ENCODE results near the gene PRELID3B. TPM values are rescaled to one million over a fixed set of nuclear protein-coding genes. Genes with fewer than 3 reads are reported as not detected.

PRELID3B gene
- 16.4 TPM for polyA plus RNA-seq (2013, experiment 1 of 2)
- 17.4 TPM for polyA plus RNA-seq (2013, experiment 2 of 2)

- Histone ChIP-seq H3K23ac (ENCODE audit: low read length in 2 of 2) (no peak within 1 kb of the TSS), H3K36me3 (ENCODE audit: control insufficient read depth in 1 of 2, insufficient read depth in 2 of 2, low read depth in 1 of 2, low read length in 2 of 2) (peaks cover 3 to 22% of the 10 kb centered on the region in 2 experiments), H3K9ac (ENCODE audit: low read length) (peak within 1 kb of the TSS; percentile 90), H3K4me2 (ENCODE audit: low read length, poor library complexity, severe bottlenecking) (peak within 1 kb of the TSS; percentile 74), H3K14ac (ENCODE audit: low read length in 2 of 2) (peak within 1 kb of the TSS in 1 of 2 experiments; percentile 50), H3K18ac (ENCODE audit: low read depth in 1 of 2, low read length in 2 of 2) (peak within 1 kb of the TSS; percentile 66 to 72), H2AFZ (ENCODE audit: low read depth, low read length) (peak within 1 kb of the TSS; percentile 78), H3K4me1 (ENCODE audit: control insufficient read depth, insufficient read depth, low read depth, low read length) (peaks cover 5% of the 10 kb centered on the region), H2BK15ac (ENCODE audit: low read depth, poor library complexity, severe bottlenecking) (no peak within 1 kb of the TSS), H3K4me3 (ENCODE audit: insufficient read depth in 1 of 2, low read depth in 1 of 2, low read length in 2 of 2) (peak within 1 kb of the TSS; percentile 78 to 81), H3K27ac (ENCODE audit: low read length, poor library complexity, severe bottlenecking) (no peak within 1 kb of the TSS), H2BK12ac (ENCODE audit: low read length in 2 of 2) (peak within 1 kb of the TSS in 1 of 2 experiments; percentile 32), H3K9me3 (ENCODE audit: control insufficient read depth, low read length) (no peaks in the 10 kb centered on the region), H4K91ac (ENCODE audit: low read length) (peak within 1 kb of the TSS; percentile 81), H2BK120ac (ENCODE audit: low read depth, low read length) (no peak within 1 kb of the TSS), H3K4ac (ENCODE audit: low read depth in 1 of 2, low read length in 2 of 2) (peak within 1 kb of the TSS; percentile 9 to 63), H2AK5ac (ENCODE audit: low read length, severe bottlenecking) (no peak within 1 kb of the TSS), H3K27me3 (ENCODE audit: control insufficient read depth in 1 of 2, insufficient read depth in 1 of 2, low read length in 2 of 2) (no peaks in the 10 kb centered on the region), H4K8ac (ENCODE audit: low read length) (peak within 1 kb of the TSS; percentile 77), H3K79me1 (replicated peaks; ENCODE audit: low read length, poor library complexity, severe bottlenecking) (no peaks in the 10 kb centered on the region), H2BK5ac (ENCODE audit: low read depth, low read length, poor library complexity, severe bottlenecking) (no peak within 1 kb of the TSS)
- WGBS, result 63% methylated on average over 50 of the region's 50 CpGs
- DNase-seq, result peak; percentile 27
Observed at GRCh38 chr20:59042151-59042795, at the start of gene PRELID3B. TSS of gene PRELID3B (minus strand) at chr20:59042786. CDS start at chr20:59042730, 56 bp downstream.

- WGBS, result 9% methylated on average over 5 of the region's 5 CpGs
- no peak overlapping the region for H2BK15ac ChIP-seq (ENCODE audit: low read depth, poor library complexity, severe bottlenecking)
- DNase-seq, result peak; percentile 44
- no peak overlapping the region for H2AK5ac ChIP-seq (ENCODE audit: low read length, severe bottlenecking)
- no peak overlapping the region for H4K91ac ChIP-seq (ENCODE audit: low read length)
- no peak overlapping the region for H3K4me2 ChIP-seq (ENCODE audit: low read length, poor library complexity, severe bottlenecking)
- H3K9ac ChIP-seq (ENCODE audit: low read length), result no peak overlapping the region
- H4K8ac ChIP-seq (ENCODE audit: low read length), result no peak overlapping the region
- peaks cover 0 to 33% of the 10 kb centered on the region in 2 experiments for H3K27me3 ChIP-seq (ENCODE audit: control insufficient read depth in 1 of 2, insufficient read depth in 1 of 2, low read length in 2 of 2)
- H3K4me1 ChIP-seq (ENCODE audit: control insufficient read depth, insufficient read depth, low read depth, low read length), result peaks cover 2% of the 10 kb centered on the region
- H3K79me1 ChIP-seq (replicated peaks; ENCODE audit: low read length, poor library complexity, severe bottlenecking), result no peaks in the 10 kb centered on the region
- no peak overlapping the region for H3K14ac ChIP-seq (ENCODE audit: low read length in 2 of 2)
- H2BK12ac ChIP-seq (ENCODE audit: low read length in 2 of 2), result no peak overlapping the region
- no peaks in the 10 kb centered on the region for H3K36me3 ChIP-seq (ENCODE audit: control insufficient read depth in 1 of 2, insufficient read depth in 2 of 2, low read depth in 1 of 2, low read length in 2 of 2)
- no peak overlapping the region for H3K23ac ChIP-seq (ENCODE audit: low read length in 2 of 2)
- H2AFZ ChIP-seq (ENCODE audit: low read depth, low read length), result no peak overlapping the region
- H3K4ac ChIP-seq (ENCODE audit: low read depth in 1 of 2, low read length in 2 of 2), result no peak overlapping the region
- H3K27ac ChIP-seq (ENCODE audit: low read length, poor library complexity, severe bottlenecking), result no peak overlapping the region
- no peak overlapping the region for H3K4me3 ChIP-seq (ENCODE audit: insufficient read depth in 1 of 2, low read depth in 1 of 2, low read length in 2 of 2)
- no peaks in the 10 kb centered on the region for H3K9me3 ChIP-seq (ENCODE audit: control insufficient read depth, low read length)
- no peak overlapping the region for H2BK120ac ChIP-seq (ENCODE audit: low read depth, low read length)
- no peak overlapping the region for H3K18ac ChIP-seq (ENCODE audit: low read depth in 1 of 2, low read length in 2 of 2)
- no peak overlapping the region for H2BK5ac ChIP-seq (ENCODE audit: low read depth, low read length, poor library complexity, severe bottlenecking)
Observed at GRCh38 chr20:59087829-59088433, 45.3 kb upstream of the PRELID3B start.

- no peak overlapping the region for H3K18ac ChIP-seq (ENCODE audit: low read depth in 1 of 2, low read length in 2 of 2)
- H2AK5ac ChIP-seq (ENCODE audit: low read length, severe bottlenecking), result no peak overlapping the region
- H2BK15ac ChIP-seq (ENCODE audit: low read depth, poor library complexity, severe bottlenecking), result no peak overlapping the region
- H3K23ac ChIP-seq (ENCODE audit: low read length in 2 of 2), result no peak overlapping the region
- no peak overlapping the region for H4K8ac ChIP-seq (ENCODE audit: low read length)
- no peak overlapping the region for H2BK5ac ChIP-seq (ENCODE audit: low read depth, low read length, poor library complexity, severe bottlenecking)
- no peak overlapping the region for H3K9ac ChIP-seq (ENCODE audit: low read length)
- WGBS, result 81% methylated on average over 4 of the region's 5 CpGs
- no peak overlapping the region for H2BK12ac ChIP-seq (ENCODE audit: low read length in 2 of 2)
- H4K91ac ChIP-seq (ENCODE audit: low read length), result no peak overlapping the region
- H3K27ac ChIP-seq (ENCODE audit: low read length, poor library complexity, severe bottlenecking), result no peak overlapping the region
- H3K27me3 ChIP-seq (ENCODE audit: control insufficient read depth in 1 of 2, insufficient read depth in 1 of 2, low read length in 2 of 2), result peaks cover 0 to 23% of the 10 kb centered on the region in 2 experiments
- no peaks in the 10 kb centered on the region for H3K9me3 ChIP-seq (ENCODE audit: control insufficient read depth, low read length)
- no peak overlapping the region for H2AFZ ChIP-seq (ENCODE audit: low read depth, low read length)
- no peaks in the 10 kb centered on the region for H3K79me1 ChIP-seq (replicated peaks; ENCODE audit: low read length, poor library complexity, severe bottlenecking)
- H3K4ac ChIP-seq (ENCODE audit: low read depth in 1 of 2, low read length in 2 of 2), result no peak overlapping the region
- H3K14ac ChIP-seq (ENCODE audit: low read length in 2 of 2), result no peak overlapping the region
- H2BK120ac ChIP-seq (ENCODE audit: low read depth, low read length), result no peak overlapping the region
- H3K4me2 ChIP-seq (ENCODE audit: low read length, poor library complexity, severe bottlenecking), result no peak overlapping the region
- H3K36me3 ChIP-seq (ENCODE audit: control insufficient read depth in 1 of 2, insufficient read depth in 2 of 2, low read depth in 1 of 2, low read length in 2 of 2), result no peaks in the 10 kb centered on the region
- H3K4me3 ChIP-seq (ENCODE audit: insufficient read depth in 1 of 2, low read depth in 1 of 2, low read length in 2 of 2), result no peak overlapping the region
- DNase-seq, result no peak
- peaks cover 2% of the 10 kb centered on the region for H3K4me1 ChIP-seq (ENCODE audit: control insufficient read depth, insufficient read depth, low read depth, low read length)
Observed at GRCh38 chr20:59086923-59087322, 44.3 kb upstream of the PRELID3B start.

- no peak overlapping the region for H3K4me3 ChIP-seq (ENCODE audit: insufficient read depth in 1 of 2, low read depth in 1 of 2, low read length in 2 of 2)
- WGBS, result 91% methylated on average over 6 of the region's 9 CpGs
- H3K27ac ChIP-seq (ENCODE audit: low read length, poor library complexity, severe bottlenecking), result no peak overlapping the region
Observed at GRCh38 chr20:59084041-59084850, 41.7 kb upstream of the PRELID3B start.

More at GRCh38 chr20:59084041-59084850, 41.7 kb upstream of the PRELID3B start:
- no peak overlapping the region for H2BK120ac ChIP-seq (ENCODE audit: low read depth, low read length)
- no peaks in the 10 kb centered on the region for H3K9me3 ChIP-seq (ENCODE audit: control insufficient read depth, low read length)
- peaks cover 2% of the 10 kb centered on the region for H3K4me1 ChIP-seq (ENCODE audit: control insufficient read depth, insufficient read depth, low read depth, low read length)
- H2AK5ac ChIP-seq (ENCODE audit: low read length, severe bottlenecking), result no peak overlapping the region
- no peak overlapping the region for H4K91ac ChIP-seq (ENCODE audit: low read length)
- H4K8ac ChIP-seq (ENCODE audit: low read length), result no peak overlapping the region
- H3K18ac ChIP-seq (ENCODE audit: low read depth in 1 of 2, low read length in 2 of 2), result no peak overlapping the region
- H3K36me3 ChIP-seq (ENCODE audit: control insufficient read depth in 1 of 2, insufficient read depth in 2 of 2, low read depth in 1 of 2, low read length in 2 of 2), result no peaks in the 10 kb centered on the region
- no peak overlapping the region for H2BK5ac ChIP-seq (ENCODE audit: low read depth, low read length, poor library complexity, severe bottlenecking)
- H2BK15ac ChIP-seq (ENCODE audit: low read depth, poor library complexity, severe bottlenecking), result no peak overlapping the region
- H2AFZ ChIP-seq (ENCODE audit: low read depth, low read length), result no peak overlapping the region
- H2BK12ac ChIP-seq (ENCODE audit: low read length in 2 of 2), result no peak overlapping the region
- no peak overlapping the region for H3K23ac ChIP-seq (ENCODE audit: low read length in 2 of 2)
- H3K14ac ChIP-seq (ENCODE audit: low read length in 2 of 2), result no peak overlapping the region
- no peak overlapping the region for H3K4me2 ChIP-seq (ENCODE audit: low read length, poor library complexity, severe bottlenecking)
- peaks cover 0 to 12% of the 10 kb centered on the region in 2 experiments for H3K27me3 ChIP-seq (ENCODE audit: control insufficient read depth in 1 of 2, insufficient read depth in 1 of 2, low read length in 2 of 2)
- H3K79me1 ChIP-seq (replicated peaks; ENCODE audit: low read length, poor library complexity, severe bottlenecking), result no peaks in the 10 kb centered on the region
- no peak overlapping the region for H3K4ac ChIP-seq (ENCODE audit: low read depth in 1 of 2, low read length in 2 of 2)
- H3K9ac ChIP-seq (ENCODE audit: low read length), result no peak overlapping the region
- no peak for DNase-seq
